ENCODE measurements around the gene PRKD2. TPM values are rescaled to one million over a fixed set of nuclear protein-coding genes. Genes with fewer than 3 reads are reported as not detected.

Gene PRKD2
- total RNA-seq, 2 donors from 2014 or later, result 112 to 122 TPM

GRCh38 chr19:46698395-46699321 lies 18.3 kb downstream of the PRKD2 start:
- Mint-ChIP-seq H3K27ac (no peak overlapping the region), H3K4me1 (peaks cover 2% of the 10 kb centered on the region), H3K4me3 (no peak overlapping the region), H3K36me3 (ENCODE audit: low read depth) (peaks cover 6% of the 10 kb centered on the region), H3K27me3 (no peaks in the 10 kb centered on the region)
- DNase-seq, result no peak
- ATAC-seq, result no peak
- H3K9me3 ChIP-seq (ENCODE audit: control insufficient read depth, low read length, poor library complexity, severe bottlenecking), result no peaks in the 10 kb centered on the region

- DNase-seq (no peak), ATAC-seq (no peak)
- H3K9me3 ChIP-seq (ENCODE audit: control insufficient read depth, low read length, poor library complexity, severe bottlenecking), result no peaks in the 10 kb centered on the region
- no peak overlapping the region for H3K4me3 Mint-ChIP-seq
- H3K36me3 Mint-ChIP-seq (ENCODE audit: low read depth), result peaks cover 14% of the 10 kb centered on the region
- no peak overlapping the region for H3K27ac Mint-ChIP-seq
- H3K4me1 Mint-ChIP-seq, result peaks cover 8% of the 10 kb centered on the region
- H3K27me3 Mint-ChIP-seq, result no peaks in the 10 kb centered on the region
Measured at GRCh38 chr19:46697204-46697960, 19.5 kb downstream of the PRKD2 start.

- peaks cover 8% of the 10 kb centered on the region for H3K4me1 Mint-ChIP-seq
- H3K9me3 ChIP-seq (ENCODE audit: control insufficient read depth, low read length, poor library complexity, severe bottlenecking), result no peaks in the 10 kb centered on the region
- H3K27ac Mint-ChIP-seq, result peak overlapping the region; percentile 49
- peaks cover 17% of the 10 kb centered on the region for H3K36me3 Mint-ChIP-seq (ENCODE audit: low read depth)
- DNase-seq (no peak), ATAC-seq (no peak)
- no peak overlapping the region for H3K4me3 Mint-ChIP-seq
- no peaks in the 10 kb centered on the region for H3K27me3 Mint-ChIP-seq
Measured at GRCh38 chr19:46696866-46697203, 20.1 kb downstream of the PRKD2 start.

- peak overlapping the region; percentile 49 for H3K27ac Mint-ChIP-seq
- no peak for ATAC-seq
- no peak for DNase-seq
- H3K4me3 Mint-ChIP-seq, result no peak overlapping the region
- H3K27me3 Mint-ChIP-seq, result no peaks in the 10 kb centered on the region
- no peaks in the 10 kb centered on the region for H3K9me3 ChIP-seq (ENCODE audit: control insufficient read depth, low read length, poor library complexity, severe bottlenecking)
- H3K36me3 Mint-ChIP-seq (ENCODE audit: low read depth), result peaks cover 17% of the 10 kb centered on the region
- H3K4me1 Mint-ChIP-seq, result peaks cover 5% of the 10 kb centered on the region
Measured at GRCh38 chr19:46696052-46696451, 20.9 kb downstream of the PRKD2 start.

GRCh38 chr19:46693760-46694159 lies 23.2 kb downstream of the PRKD2 start:
- no peak for ATAC-seq
- no peak for DNase-seq
- H3K4me3 Mint-ChIP-seq, result no peak overlapping the region
- no peaks in the 10 kb centered on the region for H3K27me3 Mint-ChIP-seq
- peaks cover 5% of the 10 kb centered on the region for H3K4me1 Mint-ChIP-seq
- no peak overlapping the region for H3K27ac Mint-ChIP-seq
- no peaks in the 10 kb centered on the region for H3K9me3 ChIP-seq (ENCODE audit: control insufficient read depth, low read length, poor library complexity, severe bottlenecking)
- peaks cover 22% of the 10 kb centered on the region for H3K36me3 Mint-ChIP-seq (ENCODE audit: low read depth)

GRCh38 chr19:46692918-46693722 lies 23.8 kb downstream of the PRKD2 start:
- no peak overlapping the region for H3K4me3 Mint-ChIP-seq
- H3K9me3 ChIP-seq (ENCODE audit: control insufficient read depth, low read length, poor library complexity, severe bottlenecking), result no peaks in the 10 kb centered on the region
- H3K27ac Mint-ChIP-seq, result peak overlapping the region; percentile 47
- ATAC-seq, result no peak
- DNase-seq, result no peak
- peaks cover 22% of the 10 kb centered on the region for H3K36me3 Mint-ChIP-seq (ENCODE audit: low read depth)
- H3K4me1 Mint-ChIP-seq, result peaks cover 5% of the 10 kb centered on the region
- no peaks in the 10 kb centered on the region for H3K27me3 Mint-ChIP-seq

GRCh38 chr19:46691948-46692347 lies 25.0 kb downstream of the PRKD2 start:
- H3K27ac Mint-ChIP-seq, result no peak overlapping the region
- ATAC-seq (no peak), DNase-seq (no peak)
- no peaks in the 10 kb centered on the region for H3K27me3 Mint-ChIP-seq
- peaks cover 5% of the 10 kb centered on the region for H3K4me1 Mint-ChIP-seq
- no peaks in the 10 kb centered on the region for H3K9me3 ChIP-seq (ENCODE audit: control insufficient read depth, low read length, poor library complexity, severe bottlenecking)
- no peak overlapping the region for H3K4me3 Mint-ChIP-seq
- peaks cover 20% of the 10 kb centered on the region for H3K36me3 Mint-ChIP-seq (ENCODE audit: low read depth)

- Mint-ChIP-seq H3K36me3 (ENCODE audit: low read depth) (peaks cover 20% of the 10 kb centered on the region), H3K4me3 (no peak overlapping the region), H3K27ac (peak overlapping the region; percentile 11), H3K4me1 (peaks cover 5% of the 10 kb centered on the region), H3K27me3 (no peaks in the 10 kb centered on the region)
- DNase-seq, result no peak
- H3K9me3 ChIP-seq (ENCODE audit: control insufficient read depth, low read length, poor library complexity, severe bottlenecking), result no peaks in the 10 kb centered on the region
- ATAC-seq, result no peak
Measured at GRCh38 chr19:46691104-46691503, 25.8 kb downstream of the PRKD2 start.

- Mint-ChIP-seq H3K36me3 (ENCODE audit: low read depth) (peaks cover 17% of the 10 kb centered on the region), H3K27ac (peak overlapping the region; percentile 21), H3K4me1 (peaks cover 5% of the 10 kb centered on the region), H3K4me3 (no peak overlapping the region), H3K27me3 (no peaks in the 10 kb centered on the region)
- DNase-seq (no peak), ATAC-seq (no peak)
- no peaks in the 10 kb centered on the region for H3K9me3 ChIP-seq (ENCODE audit: control insufficient read depth, low read length, poor library complexity, severe bottlenecking)
Measured at GRCh38 chr19:46689358-46689757, 27.6 kb downstream of the PRKD2 start.

- no peak overlapping the region for H3K27ac Mint-ChIP-seq
- DNase-seq, result no peak
- H3K27me3 Mint-ChIP-seq, result no peaks in the 10 kb centered on the region
- ATAC-seq, result no peak
- peaks cover 12% of the 10 kb centered on the region for H3K36me3 Mint-ChIP-seq (ENCODE audit: low read depth)
- no peak overlapping the region for H3K4me3 Mint-ChIP-seq
- H3K9me3 ChIP-seq (ENCODE audit: control insufficient read depth, low read length, poor library complexity, severe bottlenecking), result no peaks in the 10 kb centered on the region
- H3K4me1 Mint-ChIP-seq, result peaks cover 2% of the 10 kb centered on the region
Measured at GRCh38 chr19:46687438-46688145, 29.3 kb downstream of the PRKD2 start.

- Mint-ChIP-seq H3K27ac (no peak overlapping the region), H3K4me1 (no peaks in the 10 kb centered on the region), H3K4me3 (no peak overlapping the region), H3K27me3 (no peaks in the 10 kb centered on the region), H3K36me3 (ENCODE audit: low read depth) (peaks cover 2% of the 10 kb centered on the region)
- no peaks in the 10 kb centered on the region for H3K9me3 ChIP-seq (ENCODE audit: control insufficient read depth, low read length, poor library complexity, severe bottlenecking)
- DNase-seq, result no peak
- ATAC-seq, result no peak
Measured at GRCh38 chr19:46685189-46685588, 31.7 kb downstream of the PRKD2 start.

- Mint-ChIP-seq H3K36me3 (ENCODE audit: low read depth) (peaks cover 13% of the 10 kb centered on the region), H3K27ac (no peak overlapping the region), H3K4me3 (no peak overlapping the region), H3K27me3 (no peaks in the 10 kb centered on the region), H3K4me1 (peaks cover 8% of the 10 kb centered on the region)
- no peaks in the 10 kb centered on the region for H3K9me3 ChIP-seq (ENCODE audit: control insufficient read depth, low read length, poor library complexity, severe bottlenecking)
- DNase-seq, result peak; percentile 46 to 56 (median 53)
- ATAC-seq, result peak; percentile 95
Measured at GRCh38 chr19:46678110-46678732, 38.7 kb downstream of the PRKD2 start.

Data from T-helper 17 cell (primary cell).